ENCODE data around the gene DACH1. TPM values are rescaled to one million over a fixed set of nuclear protein-coding genes. Genes with fewer than 3 reads are reported as not detected.

The DACH1 gene
- total RNA-seq, 4 donors from 2014 or later: 0.08 to 2.3 (median 0.71) TPM

DNA sequence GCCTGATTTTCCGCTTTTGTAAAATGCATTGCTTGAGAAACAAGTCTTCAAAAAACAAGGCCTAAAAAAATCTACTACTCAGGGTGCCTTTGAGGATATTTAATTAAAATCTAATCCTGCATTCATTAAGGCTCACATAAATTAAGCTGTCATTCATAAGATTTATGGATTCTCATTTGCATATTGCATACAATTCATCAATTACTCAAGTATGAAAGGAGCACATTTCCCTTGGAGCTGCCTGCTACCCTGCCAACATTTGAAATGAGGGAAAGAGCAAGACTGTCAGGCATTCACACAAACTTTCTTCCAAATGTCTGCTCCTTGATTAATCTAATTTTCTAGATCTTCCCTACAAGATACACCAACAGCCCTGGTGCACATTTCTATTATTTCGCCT is 140.0 kb downstream of the DACH1 start:
- Histone ChIP-seq H3K4me1 (no peaks in the 10 kb centered on the region), H3K27me3 (no peaks in the 10 kb centered on the region), H3K36me3 (no peaks in the 10 kb centered on the region), H3K27ac (no peak overlapping the region), H3K9me3 (no peaks in the 10 kb centered on the region), H3K4me3 (no peak overlapping the region)
- TF ChIP-seq CTCF (IDR thresholded peaks at IDR 0.05) (no peak), POLR2A (IDR thresholded peaks at IDR 0.05) (no peak)
- DNase-seq: no peak
- WGBS, 2 donors: 84 to 93% methylated on average over 2 of the region's 2 CpGs
- intact Hi-C loops (cut with DNase I): no loop called here

DNA sequence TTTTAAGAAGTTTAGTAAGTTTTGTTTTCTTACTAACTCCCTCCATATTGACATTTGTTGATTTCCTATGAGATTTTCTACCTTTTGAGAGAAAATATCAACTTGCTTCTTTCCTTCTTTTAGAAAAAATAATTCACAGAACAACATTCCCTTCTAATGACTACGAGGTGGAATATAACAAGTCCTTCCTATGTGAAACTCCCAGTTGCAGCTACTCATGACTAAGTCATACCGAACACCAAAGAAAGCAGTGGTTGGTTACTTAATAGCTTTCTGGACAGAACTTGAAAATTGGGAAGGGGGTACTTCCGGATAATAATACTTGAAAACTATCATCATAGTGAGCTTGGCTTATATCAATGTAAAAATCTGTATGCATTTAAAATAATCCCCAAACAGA is 144.8 kb downstream of the DACH1 start:
- no peak for DNase-seq
- Histone ChIP-seq H3K36me3 (no peaks in the 10 kb centered on the region), H3K4me3 (no peak overlapping the region), H3K27me3 (no peaks in the 10 kb centered on the region), H3K4me1 (no peaks in the 10 kb centered on the region), H3K9me3 (no peaks in the 10 kb centered on the region), H3K27ac (no peak overlapping the region)
- intact Hi-C loops (cut with DNase I): no loop called here
- WGBS, 2 donors: 74% methylated on average over 3 of the region's 3 CpGs
- TF ChIP-seq CTCF (IDR thresholded peaks at IDR 0.05) (no peak), POLR2A (IDR thresholded peaks at IDR 0.05) (no peak)

GRCh38 chr13:71721104-71721503 is 145.9 kb downstream of the DACH1 start:
- intact Hi-C loops (cut with DNase I): no loop called here
- no peaks in the 10 kb centered on the region for H3K9me3 ChIP-seq

DNA sequence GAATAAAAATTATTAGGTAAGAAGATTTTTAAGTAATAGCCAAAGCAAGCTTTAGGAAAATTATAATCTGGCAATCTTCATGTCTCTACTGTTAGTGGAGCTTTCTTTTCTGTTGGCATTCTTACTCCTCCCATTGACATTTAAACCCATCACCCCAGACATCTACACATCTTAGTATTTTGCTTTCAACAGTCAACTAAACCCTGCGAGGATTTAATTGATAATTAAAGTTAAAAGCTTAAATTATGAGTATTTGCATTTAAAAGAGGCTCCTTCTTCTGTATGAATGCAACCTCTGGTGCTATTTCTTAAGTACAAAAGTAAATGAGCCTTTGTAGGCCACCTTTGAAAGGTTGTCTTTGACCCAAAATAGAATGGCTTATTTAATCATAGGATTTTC is 148.1 kb downstream of the DACH1 start:
- no peaks in the 10 kb centered on the region for H3K9me3 ChIP-seq
- no peaks in the 10 kb centered on the region for H3K4me1 ChIP-seq
- H3K27ac ChIP-seq: no peak overlapping the region
- 58 to 64% methylated on average over 1 of the region's 1 CpG for WGBS, 2 donors
- no peak for DNase-seq
- no peak for TF ChIP-seq CTCF (IDR thresholded peaks at IDR 0.05)
- no peak for TF ChIP-seq POLR2A (IDR thresholded peaks at IDR 0.05)
- intact Hi-C loops (cut with DNase I): no loop called here
- no peaks in the 10 kb centered on the region for H3K27me3 ChIP-seq
- no peak overlapping the region for H3K4me3 ChIP-seq
- H3K36me3 ChIP-seq: no peaks in the 10 kb centered on the region

More at GRCh38 chr13:71721104-71721503, 145.9 kb downstream of the DACH1 start:
- H3K27me3 ChIP-seq: no peaks in the 10 kb centered on the region
- no peaks in the 10 kb centered on the region for H3K36me3 ChIP-seq
- DNase-seq: no peak
- no peak overlapping the region for H3K4me3 ChIP-seq
- no peaks in the 10 kb centered on the region for H3K4me1 ChIP-seq
- H3K27ac ChIP-seq: no peak overlapping the region
- WGBS, 2 donors: 86 to 93% methylated on average over 1 of the region's 1 CpG
- TF ChIP-seq CTCF (IDR thresholded peaks at IDR 0.05) (no peak), POLR2A (IDR thresholded peaks at IDR 0.05) (no peak)

DNA sequence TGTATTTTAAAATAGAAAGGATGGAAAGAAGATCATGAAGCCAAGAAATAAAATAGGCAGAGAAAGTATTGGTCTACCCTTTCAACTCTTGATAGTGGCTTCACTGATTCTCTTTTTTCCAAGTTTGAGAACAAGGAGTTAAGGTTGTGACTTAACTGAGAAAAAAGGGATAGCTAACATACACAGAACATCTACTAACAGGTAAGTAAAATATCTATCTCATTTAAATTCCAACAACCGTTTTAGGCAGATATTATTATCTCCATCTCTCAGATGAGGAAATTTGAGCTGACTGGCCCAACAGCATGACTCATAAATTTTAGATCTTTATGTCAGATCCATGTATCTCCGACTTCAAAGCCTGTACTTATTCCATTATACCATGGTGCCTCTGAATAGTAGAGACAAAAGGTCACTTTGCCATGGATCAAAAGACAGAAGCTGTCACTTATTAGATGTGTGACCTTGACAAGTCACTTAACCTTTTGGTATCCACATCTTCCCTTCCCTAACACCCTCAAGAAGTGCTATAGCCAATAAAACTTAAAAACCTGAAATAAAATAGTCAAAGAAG is 152.1 kb downstream of the DACH1 start:
- Histone ChIP-seq H3K36me3 (no peaks in the 10 kb centered on the region), H3K27ac (no peak overlapping the region), H3K27me3 (no peaks in the 10 kb centered on the region), H3K9me3 (no peaks in the 10 kb centered on the region), H3K4me1 (peaks cover 0 to 5% (median 0%) of the 10 kb centered on the region in 3 donors), H3K4me3 (no peak overlapping the region)
- 57 to 79% methylated on average over 2 of the region's 2 CpGs for WGBS, 2 donors
- no peak for DNase-seq
- TF ChIP-seq CTCF (IDR thresholded peaks at IDR 0.05): no peak
- intact Hi-C loops (cut with DNase I): no loop called here

Data from esophagus squamous epithelium (tissue), 5 donors.